DMS153 treated with DMSO at 0.1 percent for 48 hours (cell line): ENCODE results near the gene SARS2.
"Not testable (repeated sequence)": the region's sequence is repeated elsewhere in the genome, so short reads cannot be mapped to it uniquely, and the experiment has no call there.

Experiments
- DNase-seq: peaks from one replicate; lab custom pipeline; 2025; ENCODE audit not compliant: unreplicated experiment; lab: John Stamatoyannopoulos, UW

Gene SARS2

GRCh38 chr19:38929929-38930775 lies at the start of gene SARS2:
Gene SARS2 (minus strand): TSS chr19:38930763. CDS start chr19:38930736, 27 bp downstream.
- DNase-seq: peak; percentile 96

DNA sequence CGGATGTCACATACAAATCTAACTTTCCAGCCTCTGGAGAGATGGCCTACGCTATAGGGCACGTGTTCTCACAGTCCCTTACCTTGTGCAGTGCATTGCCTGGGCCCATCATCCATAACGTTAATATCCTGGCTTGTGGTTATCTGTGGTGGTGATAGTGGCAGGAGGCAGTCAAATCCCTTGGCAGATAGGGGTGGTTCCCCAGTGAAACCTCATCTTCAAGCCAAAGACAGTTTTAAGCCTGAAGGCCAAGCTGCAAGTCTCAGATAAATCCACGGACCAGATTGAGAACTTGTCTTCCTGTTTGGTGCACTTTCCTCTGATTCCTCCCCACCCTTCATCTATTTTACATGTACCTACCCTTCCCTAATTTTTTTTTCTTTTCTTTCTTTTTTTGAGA lies 49.2 kb upstream of the SARS2 start:
- DNase-seq: no peak

DNA sequence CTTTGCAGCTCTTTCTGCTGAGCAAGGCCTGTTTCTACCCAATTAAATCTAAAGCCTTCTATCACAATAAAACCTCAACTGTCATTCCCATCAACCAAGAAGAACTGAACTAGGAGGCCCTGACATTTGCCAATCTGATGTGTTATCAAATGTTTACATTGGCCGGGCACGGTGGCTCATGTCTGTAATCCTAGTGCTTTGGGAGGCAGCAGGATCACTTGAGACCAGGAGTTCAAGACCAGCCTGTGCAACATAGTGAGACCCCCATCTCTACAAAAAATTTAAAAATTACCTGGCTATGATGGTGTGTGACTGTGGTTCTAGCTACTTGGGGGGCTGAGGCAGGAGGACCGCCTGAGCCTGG lies 47.7 kb upstream of the SARS2 start:
- no peak for DNase-seq

DNA sequence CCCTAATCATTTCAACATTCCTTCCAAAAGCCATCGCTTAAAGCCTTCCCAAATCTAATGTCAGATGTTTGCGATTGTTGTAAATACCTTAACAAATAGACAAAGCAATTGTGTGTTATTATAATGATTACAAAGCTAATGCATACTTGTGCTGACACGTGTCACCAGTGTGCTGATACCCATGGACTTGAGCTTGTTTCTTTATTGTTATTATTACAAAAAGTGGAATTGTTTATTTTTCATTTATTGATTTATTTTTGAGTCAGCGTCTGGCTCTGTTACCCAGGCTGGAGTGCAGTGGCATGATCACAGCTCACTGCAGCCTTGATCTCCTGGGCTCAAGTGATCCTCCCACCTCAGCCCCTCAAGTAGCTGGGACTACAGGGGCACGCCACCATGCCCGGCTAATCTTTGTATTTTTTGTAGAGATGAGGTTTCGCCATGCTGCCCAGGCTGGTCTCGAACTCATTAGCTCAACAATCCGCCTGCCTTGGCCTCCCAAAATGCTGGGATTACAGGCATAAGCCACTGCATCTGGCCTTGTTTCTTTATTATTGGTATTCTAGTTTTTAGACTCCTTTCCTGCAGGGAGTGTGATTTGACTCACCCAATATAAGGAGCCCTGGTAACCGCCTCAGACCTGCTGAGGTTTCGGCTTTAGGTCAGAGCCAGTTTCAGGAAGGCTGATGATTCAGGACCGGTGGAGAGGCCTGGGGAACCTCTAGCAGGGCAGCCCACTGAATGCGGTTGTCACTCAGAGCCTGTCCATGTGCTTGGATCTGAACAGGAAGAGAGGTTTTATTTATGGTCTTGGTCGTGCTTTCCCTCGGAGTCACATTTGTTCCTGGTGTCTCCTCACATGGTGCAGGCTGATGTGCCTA lies 47.1 kb upstream of the SARS2 start:
- no peak for DNase-seq

- DNase-seq: no peak
Observed at GRCh38 chr19:38975861-38976271, 45.3 kb upstream of the SARS2 start.

DNA sequence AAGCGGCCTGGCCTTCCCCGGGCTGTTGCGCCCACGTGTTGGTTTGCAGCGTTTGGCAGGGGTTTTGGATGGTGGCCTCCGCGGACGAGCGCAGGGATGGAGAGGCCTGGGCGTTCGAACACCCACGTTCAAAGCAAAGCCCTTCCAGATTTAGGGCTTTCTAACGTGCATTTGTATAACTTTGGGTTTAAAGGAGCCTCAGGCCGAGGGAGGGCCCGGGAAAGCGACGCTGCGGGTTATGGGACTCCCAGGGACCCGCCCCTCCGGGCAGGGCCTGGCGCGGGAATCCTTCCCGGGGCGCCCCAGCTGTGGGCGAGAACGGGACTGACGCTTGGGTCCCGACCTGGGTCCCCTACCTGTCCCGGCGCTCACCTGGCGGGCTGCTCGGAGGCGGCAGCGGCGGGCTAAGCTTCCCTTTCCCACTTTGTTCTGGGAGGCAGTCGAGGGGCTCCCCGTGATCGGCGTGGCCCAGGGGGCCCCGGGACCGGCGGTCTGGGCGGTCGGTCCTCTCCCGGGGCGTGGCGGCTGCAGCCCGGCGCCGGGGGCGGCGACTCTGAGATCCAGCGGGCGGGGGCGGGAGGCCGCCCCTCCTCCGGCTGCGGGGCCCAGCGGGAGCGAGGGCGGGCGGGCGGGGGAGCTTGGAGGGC lies 44.8 kb upstream of the SARS2 start, which contains the start of gene FBXO17:
TSS of gene FBXO17 (minus strand) at position 529 of the 647 bp plus-strand sequence. CDS start 25,423 bp downstream, outside the sequence.
- no peak for DNase-seq

- DNase-seq: no peak
Observed at GRCh38 chr19:38974624-38975213, 44.2 kb upstream of the SARS2 start.

- DNase-seq: no peak
Observed at GRCh38 chr19:38971672-38972071, 41.1 kb upstream of the SARS2 start.

DNA sequence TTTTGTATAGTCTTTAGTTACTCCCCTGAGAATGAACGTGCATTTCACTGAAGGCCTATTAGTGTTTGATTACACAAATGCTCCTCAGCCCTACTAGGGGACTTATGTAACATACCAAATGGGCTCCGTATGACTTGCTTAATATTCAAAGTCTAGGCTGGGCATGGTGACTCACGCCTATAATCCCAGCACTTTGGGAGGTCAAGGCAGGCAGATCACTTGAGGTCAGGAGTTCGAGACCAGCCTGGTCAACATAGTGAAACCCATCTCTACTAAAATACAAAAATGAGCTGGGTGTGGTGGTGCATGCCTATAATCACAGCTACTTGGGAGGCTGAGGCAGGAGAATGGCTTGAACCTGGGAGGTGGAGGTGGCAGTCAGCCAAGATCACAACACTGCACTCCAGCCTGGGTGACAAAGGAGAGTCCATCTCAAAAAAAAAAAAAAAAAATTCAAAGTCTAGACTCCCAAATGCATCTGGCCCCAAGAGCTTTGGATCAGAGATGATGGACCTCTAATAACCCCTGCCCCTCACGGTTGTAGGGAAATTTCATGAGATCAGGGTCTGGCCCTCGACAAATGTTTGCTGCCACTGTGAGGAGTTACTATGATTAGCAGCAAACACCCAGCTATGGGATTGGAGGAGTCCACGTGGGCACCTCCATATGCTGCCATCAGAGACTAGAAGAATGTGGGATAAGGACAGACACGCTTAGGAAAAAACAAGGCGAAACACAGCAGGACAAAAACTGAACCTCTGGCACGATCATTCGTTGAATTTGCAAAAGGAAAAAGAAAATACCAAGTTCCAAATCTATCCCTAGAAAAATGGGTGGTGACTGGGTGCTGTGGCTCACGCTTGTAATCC lies 40.3 kb upstream of the SARS2 start:
- no peak for DNase-seq

GRCh38 chr19:38966149-38966548 lies 35.6 kb upstream of the SARS2 start:
- not testable (repeated sequence) for DNase-seq

GRCh38 chr19:38964738-38965137 lies 34.2 kb upstream of the SARS2 start:
- DNase-seq: no peak

DNA sequence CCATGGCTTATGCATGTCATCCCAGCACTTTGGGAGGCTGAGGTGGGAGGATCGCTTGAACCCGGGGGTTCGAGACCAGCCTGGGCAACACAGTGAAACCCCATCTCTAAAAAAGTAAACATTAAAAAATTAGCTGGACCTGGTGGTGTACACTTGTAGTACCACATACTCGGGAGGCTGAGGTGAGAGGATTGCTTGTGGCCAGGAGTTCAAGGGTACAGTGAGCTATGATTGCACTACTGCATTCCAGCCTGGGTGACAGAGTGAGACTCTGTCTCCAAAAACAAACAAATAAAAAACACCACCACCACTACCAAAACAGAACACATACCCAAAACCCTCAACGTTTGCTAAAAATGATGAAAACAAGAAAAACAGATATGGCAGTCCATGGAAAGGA lies 29.1 kb upstream of the SARS2 start:
- no peak for DNase-seq

GRCh38 chr19:38958301-38958700 lies 27.7 kb upstream of the SARS2 start:
- no peak for DNase-seq

DNA sequence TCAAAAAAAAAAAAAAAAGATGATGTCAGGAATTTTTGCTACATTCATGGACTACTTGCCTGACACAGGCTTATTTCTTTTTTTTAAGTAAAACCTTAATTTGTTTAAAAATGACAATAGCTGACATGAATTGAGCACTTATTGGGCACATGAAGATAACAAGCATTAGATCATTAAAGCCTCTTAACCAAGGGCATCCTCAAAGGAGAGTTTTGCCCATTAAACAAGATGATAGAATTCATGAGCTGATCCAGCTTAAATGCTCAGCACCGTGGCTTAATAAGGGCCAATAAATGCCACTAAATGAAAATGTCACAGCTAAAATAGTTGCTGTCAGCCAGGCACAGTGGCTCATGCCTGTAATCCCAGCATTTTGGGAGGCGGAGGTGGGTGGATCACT lies 25.7 kb upstream of the SARS2 start:
- DNase-seq: no peak

DNA sequence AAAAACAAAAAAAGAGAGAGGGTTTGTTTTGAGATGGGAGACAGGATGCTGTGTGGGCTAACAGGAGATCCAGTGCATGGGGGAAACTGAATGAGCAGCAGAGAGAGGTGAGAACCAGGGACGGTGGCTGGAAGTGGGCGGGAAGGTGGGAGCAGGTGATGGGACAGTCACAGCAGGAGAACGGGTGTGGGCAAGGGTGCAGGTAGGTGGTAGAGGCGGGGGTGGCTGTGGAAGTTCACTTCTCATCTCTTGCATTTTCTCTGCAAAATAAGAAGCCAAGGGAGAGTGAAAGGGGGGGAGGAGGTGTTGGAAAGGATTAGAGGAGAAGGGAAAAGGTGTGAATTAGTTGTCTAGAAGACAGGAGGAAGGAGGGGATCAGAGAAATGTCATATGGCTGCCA lies 23.1 kb upstream of the SARS2 start:
- DNase-seq: no peak

GRCh38 chr19:38952395-38953165 lies 22.0 kb upstream of the SARS2 start:
- DNase-seq: peak; percentile 59

DNA sequence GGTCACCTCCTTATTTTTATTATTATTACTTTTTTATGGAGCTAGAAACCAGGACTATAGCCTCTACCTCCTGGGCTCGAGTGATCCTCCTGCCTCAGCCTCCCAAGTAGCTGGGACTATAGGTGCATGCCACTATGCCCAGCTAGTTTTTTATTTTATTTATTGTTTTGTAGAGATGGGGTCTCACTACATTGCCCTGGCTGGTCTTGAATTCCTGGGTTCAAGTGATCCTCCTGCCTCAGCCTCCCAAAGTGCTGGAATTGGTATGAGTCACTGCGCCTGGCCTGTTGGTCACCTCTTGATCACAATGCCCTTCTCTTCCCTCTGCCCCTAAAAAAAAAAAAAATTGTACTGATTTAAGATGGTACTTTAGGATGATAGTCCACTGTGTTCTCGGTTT lies 20.6 kb upstream of the SARS2 start:
- no peak for DNase-seq

GRCh38 chr19:38949580-38950367 lies 19.2 kb upstream of the SARS2 start:
- DNase-seq: peak; percentile 71
